K562 (cell line): ENCODE data around the gene RNASE13. TPM values are rescaled to one million over a fixed set of nuclear protein-coding genes. Genes with fewer than 3 reads are reported as not detected.

Experiments
- ATAC-seq: fragments of 200-7000 bp; cut with Tn5 transposase; 3 replicates; pipeline ENCODE4 v1.9.1; 2020; ENCODE audit warnings: moderate library complexity
- BruUV-seq: library from RNA; stranded (reverse); fragments of 400-500 nt; replicated peaks from 2 replicates; lab custom pipeline; 2021; lab: Mats Ljungman, UMichigan
- CTCF ChIA-PET: fragments of 300-600 bp; formaldehyde crosslinking; extraction: SDS; loops from one replicate; lab custom pipeline; 2021; ENCODE audit warnings: low intra/inter-chr PET ratio; lab: Yijun Ruan, JAX
- POLR2A ChIA-PET: fragments of 300-600, 350-650 bp; sonication (Branson Sonifier 250); formaldehyde crosslinking; extraction: SDS; loops from one replicate; lab custom pipeline; 2021; ENCODE audit warnings: antibody characterized with exemption, inconsistent platforms; lab: Yijun Ruan, JAX
- DNase-seq, 4 experiments: peaks; one replicate each; pipeline versions ENCODE4 v3.0.0 to v3.0.0-alpha.2; 2011 to 2018; ENCODE audit warnings: low spot score in 3 of 4, mixed read lengths in 3 of 4; ENCODE audit errors: extremely low read depth in 1 of 4
- FAIRE-seq: peaks from 2 replicates; lab custom pipeline; 2011; peaks lifted over from hg19 to GRCh38; lab: Jason Lieb, UNC
- H2AFZ ChIP-seq: 2 replicates; pipeline ENCODE4 v1.6.0; 2011; ENCODE audit warnings: low read depth, low read length, control low read depth, inconsistent platforms
- H3K27ac ChIP-seq: fragments of 200-600 bp; 3 replicates; pipeline ENCODE4 v1.8.0; 2011; ENCODE audit warnings: low read depth, mild to moderate bottlenecking, control low read depth, inconsistent platforms, low read length, moderate library complexity, mixed read lengths; ENCODE audit errors: extremely low read depth
- H3K27me3 ChIP-seq, 2 experiments: fragments of 300-600 bp in 1 of 2; 2 replicates in 1 of 2; 3 replicates in 1 of 2; pipeline versions ENCODE4 v1.6.0 to v1.8.0; 2011; ENCODE audit warnings: inconsistent platforms in 2 of 2, low read length in 2 of 2, mild to moderate bottlenecking in 1 of 2, mixed read lengths in 1 of 2, moderate library complexity in 1 of 2; ENCODE audit not compliant: control insufficient read depth in 2 of 2, insufficient read depth in 2 of 2
- H3K36me3 ChIP-seq: fragments of 300-600 bp; 3 replicates; pipeline ENCODE4 v1.8.0; 2011; ENCODE audit warnings: mild to moderate bottlenecking, low read length, inconsistent platforms; ENCODE audit not compliant: control insufficient read depth, insufficient read depth
- H3K4me1 ChIP-seq, 2 experiments: fragments of 200-600 bp in 1 of 2; replicated peaks in 1 of 2; 2 replicates in 1 of 2; 3 replicates in 1 of 2; pipeline versions ENCODE4 v1.5.1 to v1.8.0; 2011; ENCODE audit warnings: inconsistent platforms in 2 of 2, low read length in 2 of 2, mild to moderate bottlenecking in 1 of 2, mixed read lengths in 1 of 2, moderate library complexity in 1 of 2; ENCODE audit not compliant: control insufficient read depth in 2 of 2, insufficient read depth in 2 of 2
- H3K4me2 ChIP-seq: 2 replicates; pipeline ENCODE4 v1.6.1; 2011; ENCODE audit warnings: low read length, control low read depth, inconsistent platforms, mixed read lengths; ENCODE audit not compliant: insufficient read depth
- H3K4me3 ChIP-seq: fragments of 200-600 bp; sonication (generic), shearing (Covaris generic); 2 replicates; pipeline ENCODE4 v1.5.1; 2016; ENCODE audit warnings: control low read depth, inconsistent platforms
- H3K79me2 ChIP-seq: fragments of 200-600 bp; 3 replicates; pipeline ENCODE4 v1.8.0; 2011; ENCODE audit warnings: low read length, inconsistent platforms; ENCODE audit not compliant: control insufficient read depth, insufficient read depth
- H3K9ac ChIP-seq, 2 experiments: 2 replicates each; pipeline versions ENCODE4 v1.6.0 to v1.6.1; 2011; ENCODE audit warnings: low read depth in 2 of 2, low read length in 2 of 2, control low read depth in 1 of 2, inconsistent platforms in 1 of 2, mild to moderate bottlenecking in 1 of 2, mixed read lengths in 1 of 2; ENCODE audit not compliant: insufficient read depth in 1 of 2
- H3K9me1 ChIP-seq: one replicate; pipeline ENCODE4 v1.6.0; 2011; ENCODE audit warnings: inconsistent platforms, mild to moderate bottlenecking, low read length, moderate library complexity; ENCODE audit not compliant: control insufficient read depth, insufficient read depth
- H3K9me3 ChIP-seq: replicated peaks from 2 replicates; pipeline ENCODE4 v1.5.1; 2011; ENCODE audit warnings: low read depth, low read length, inconsistent platforms; ENCODE audit not compliant: control insufficient read depth, insufficient read depth
- H4K20me1 ChIP-seq: replicated peaks from 2 replicates; pipeline ENCODE4 v1.6.1; 2011; ENCODE audit warnings: low read length, inconsistent platforms, mixed read lengths; ENCODE audit not compliant: control insufficient read depth, insufficient read depth
- FOS ChIP-seq: IDR thresholded peaks from 3 replicates; pipeline ENCODE4 v1.6.1; 2011; ENCODE audit not compliant: insufficient read length; ENCODE audit errors: extremely low read depth
- FOXA1 ChIP-seq: fragments of 450-650 bp; IDR thresholded peaks from 2 replicates; pipeline ENCODE4 v1.6.1; 2016; ENCODE audit warnings: mild to moderate bottlenecking, borderline replicate concordance
- MAZ ChIP-seq, 2 experiments: fragments of 450-650 bp in 1 of 2; sonication (generic) in 1 of 2; formaldehyde crosslinking; IDR thresholded peaks in 1 of 2; conservative IDR thresholded peaks in 1 of 2; 2 replicates each; pipeline versions ENCODE4 v1.4.0 to v1.5.0; 2020; ENCODE audit warnings: mild to moderate bottlenecking in 1 of 2, missing genetic modification reagents in 1 of 2
- NCOA2 ChIP-seq, 2 experiments: fragments of 450-650 bp; IDR thresholded peaks; 2 replicates each; pipeline ENCODE4 v1.6.1; 2018; ENCODE audit warnings: mild to moderate bottlenecking in 2 of 2, moderate library complexity in 1 of 2; ENCODE audit not compliant: partially characterized antibody in 2 of 2
- NONO ChIP-seq, 2 experiments: fragments of 200-400 bp in 1 of 2; fragments of 450-650 bp in 1 of 2; formaldehyde crosslinking in 1 of 2; IDR thresholded peaks; 2 replicates each; pipeline ENCODE4 v1.6.1; 2017; ENCODE audit warnings: low read depth in 2 of 2, mild to moderate bottlenecking in 2 of 2, moderate library complexity in 2 of 2, low read length in 1 of 2
- PRPF4 ChIP-seq: fragments of 200-400 bp; formaldehyde crosslinking; IDR thresholded peaks from one replicate; pipeline ENCODE4 v1.6.1; 2017; ENCODE audit warnings: low read length, low read depth, mild to moderate bottlenecking; ENCODE audit not compliant: insufficient read depth, poor library complexity, severe bottlenecking
- TAF7 ChIP-seq: fragments of 450-650 bp; IDR thresholded peaks from 2 replicates; pipeline ENCODE4 v1.6.1; 2016; ENCODE audit warnings: missing genetic modification characterization, missing compliant biosample characterization
- ZNF184 ChIP-seq: sonication (generic); formaldehyde crosslinking; IDR thresholded peaks from 2 replicates; pipeline ENCODE4 v1.5.0; 2020; ENCODE audit warnings: missing genetic modification reagents
- ZNF24 ChIP-seq: fragments of 450-650 bp; IDR thresholded peaks from 2 replicates; pipeline ENCODE4 v1.6.1; 2016
- ZNF584 ChIP-seq: fragments of 200-800 bp; sonication (Bioruptor generic); IDR thresholded peaks from 2 replicates; pipeline ENCODE4 v1.6.1; 2016; ENCODE audit warnings: low read depth, mild to moderate bottlenecking, missing genetic modification characterization, missing compliant biosample characterization
- WGBS: fragments of 100-300 bp; shearing (Covaris generic); methylation state at CpG from one replicate; pipeline ENCODE4 v1.1.6; 2016; ENCODE audit warnings: low coverage, mixed read lengths; ENCODE audit not compliant: insufficient coverage; ENCODE audit errors: missing lambda C conversion rate; 5-methylcytosine and 5-hydroxymethylcytosine counted together
- in situ Hi-C: fragments of 300-500 bp; cut with MboI; formaldehyde crosslinking; loops from 4 replicates; pipeline ENCODE4 v1.15.0; 2018; ENCODE audit warnings: inconsistent platforms, mixed read lengths
- intact Hi-C: fragments of 100-400 bp; cut with micrococcal nuclease; formaldehyde crosslinking; loops from 2 replicates; pipeline ENCODE4 v1.14.2; 2022
- polyA plus RNA-seq, 8 experiments: library from polyadenylated mRNA; depleted of rRNA in 4 of 8; stranded (reverse) in 5 of 8; unstranded in 3 of 8; fragments of >200 nt; fragmentation: Nextera tagmentation in 2 of 8; fragmentation: Illumina TruSeq in 1 of 8; extraction: Ambion mirVana in 2 of 8; extraction: Trizol in 1 of 8; gene quantifications; 2 replicates each; pipeline versions ENCODE4 v1.2.1 to v1.2.3, GENCODE V29; 2011 to 2014; ENCODE audit warnings: inconsistent platforms in 1 of 8, missing spikeins in 1 of 8
- total RNA-seq, 7 experiments: library from RNA; depleted of rRNA in 6 of 7; stranded (reverse); fragments of >200 nt in 6 of 7; fragmentation: Illumina TruSeq in 2 of 7; extraction: Trizol in 2 of 7; gene quantifications; 2 replicates each; pipeline versions ENCODE4 v1.2.1 to v1.2.3, GENCODE V29; 2011 to 2021; ENCODE audit warnings: low replicate concordance in 1 of 7

The RNASE13 gene
- total and polyA plus RNA-seq, 9 of the 15 experiments (the other 6 are each of a cell fraction or from before 2014, with no cell fraction given), result not detected

DNA sequence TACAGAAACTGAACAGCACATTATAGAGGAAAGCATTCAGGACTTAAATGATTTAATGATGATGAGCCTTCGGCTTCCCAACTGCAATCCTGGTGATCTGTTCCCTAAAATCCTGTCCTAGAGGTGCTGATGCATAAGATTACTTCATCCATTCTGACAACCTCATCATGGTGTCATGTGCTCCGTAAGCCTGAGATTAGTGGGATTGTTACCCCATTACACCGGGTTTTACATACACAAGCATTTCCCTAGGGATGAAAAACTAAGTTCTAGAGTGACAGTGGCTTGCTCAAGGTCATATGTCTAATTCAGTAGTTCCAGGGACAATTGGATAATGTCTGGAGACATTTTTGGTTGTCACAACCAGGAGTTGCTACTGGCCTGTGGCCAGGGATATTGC, 2.5 kb upstream of the RNASE13 start:
- intact Hi-C loops (loop anchor here (5.0 kb wide), 1 partner anchor 340 kb away; no protein-coding TSS in a partner anchor), in situ Hi-C loops (no loop called here)
- FAIRE-seq (no peak), DNase-seq (no peak), ATAC-seq (no peak)
- Histone ChIP-seq H3K36me3 (no peaks in the 10 kb centered on the region), H3K27ac (no peak overlapping the region), H4K20me1 (no peaks in the 10 kb centered on the region), H3K4me3 (no peak overlapping the region), H3K9me3 (no peaks in the 10 kb centered on the region), H3K4me2 (no peak overlapping the region), H3K79me2 (no peaks in the 10 kb centered on the region), H2AFZ (no peak overlapping the region), H3K9ac (no peak overlapping the region), H3K27me3 (no peaks in the 10 kb centered on the region), H3K9me1 (no peaks in the 10 kb centered on the region), H3K4me1 (peaks cover 0 to 10% of the 10 kb centered on the region in 2 experiments; a peak in 3 of 5 replicates)
- TF ChIP-seq FOXA1, result no peak
- no peak for TF ChIP-seq MAZ (CRISPR knock-in tag; conservative IDR thresholded peaks at IDR 0.05 in 1 of 2, IDR thresholded peaks at IDR 0.05 in 1 of 2)
- TF ChIP-seq TAF7, result no peak
- no peak for TF ChIP-seq NONO (IDR thresholded peaks at IDR 0.05; ENCODE audit: low read depth in 2 of 2, low read length in 1 of 2)
- no peak for TF ChIP-seq ZNF584 (CRISPR knock-in tag)
- TF ChIP-seq PRPF4, result no peak
- no peak for TF ChIP-seq FOS
- TF ChIP-seq ZNF184, result no peak
- no peak for TF ChIP-seq NCOA2 (IDR thresholded peaks at IDR 0.05; ENCODE audit: partially characterized antibody in 2 of 2)
- TF ChIP-seq ZNF24, result no peak
- no TSS peak for BruUV-seq
- POLR2A ChIA-PET, result interaction anchor here (0.7 kb wide), 1 partner anchor 10 kb away, joined by 3 read pairs; no protein-coding TSS in a partner anchor
- CTCF ChIA-PET, result no interaction called here
- 47% methylated on average over 3 of the region's 3 CpGs for WGBS
